IPS-15b (cell line): ENCODE measurements around the gene TCP11.

Source experiments
- H3K27me3 ChIP-seq: one replicate; pipeline ENCODE4 v1.6.1; 2013; ENCODE audit warnings: low read length; ENCODE audit not compliant: control insufficient read depth, insufficient read depth
- H3K36me3 ChIP-seq: one replicate; pipeline ENCODE4 v1.6.1; 2013; ENCODE audit warnings: low read length; ENCODE audit not compliant: control insufficient read depth, insufficient read depth
- H3K4me1 ChIP-seq: one replicate; pipeline ENCODE4 v1.6.1; 2013; ENCODE audit warnings: mild to moderate bottlenecking, low read length; ENCODE audit not compliant: control insufficient read depth, insufficient read depth
- H3K4me3 ChIP-seq: one replicate; pipeline ENCODE4 v1.5.1; 2013; ENCODE audit warnings: low read depth, low read length
- H3K9ac ChIP-seq: one replicate; pipeline ENCODE4 v1.6.1; 2013; ENCODE audit warnings: low read depth, mild to moderate bottlenecking, low read length
- H3K9me3 ChIP-seq: one replicate; pipeline ENCODE4 v1.6.1; 2013; ENCODE audit warnings: mild to moderate bottlenecking, low read length; ENCODE audit not compliant: control insufficient read depth, insufficient read depth

Gene TCP11

GRCh38 chr6:35158520-35158919 lies 17.4 kb upstream of the TCP11 start:
- Histone ChIP-seq H3K9me3 (no peaks in the 10 kb centered on the region), H3K27me3 (peaks cover 4% of the 10 kb centered on the region), H3K9ac (no peak overlapping the region), H3K36me3 (no peaks in the 10 kb centered on the region), H3K4me3 (no peak overlapping the region), H3K4me1 (no peaks in the 10 kb centered on the region)

DNA sequence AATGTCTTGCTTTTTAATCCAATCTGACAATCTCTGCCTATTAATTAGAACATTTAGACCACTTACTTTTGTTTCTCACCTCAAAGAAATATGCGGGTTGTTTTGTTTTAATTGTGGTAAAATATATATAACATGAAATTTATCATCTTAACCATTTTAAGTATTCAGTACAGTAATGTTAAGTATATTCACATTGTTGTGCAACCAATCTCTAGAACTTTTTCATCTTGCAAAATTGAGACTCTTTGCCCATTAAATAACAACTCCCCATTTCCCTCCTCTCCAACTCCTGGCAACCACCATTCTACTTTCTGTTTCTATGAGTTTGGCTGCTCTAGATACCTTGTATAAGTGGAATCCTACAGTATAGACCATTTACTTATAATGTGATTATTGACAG lies 13.8 kb upstream of the TCP11 start:
- Histone ChIP-seq H3K4me3 (no peak overlapping the region), H3K4me1 (no peaks in the 10 kb centered on the region), H3K9ac (no peak overlapping the region), H3K36me3 (no peaks in the 10 kb centered on the region), H3K9me3 (no peaks in the 10 kb centered on the region), H3K27me3 (peaks cover 3% of the 10 kb centered on the region)

GRCh38 chr6:35154262-35154661 lies 13.1 kb upstream of the TCP11 start:
- Histone ChIP-seq H3K9me3 (no peaks in the 10 kb centered on the region), H3K36me3 (no peaks in the 10 kb centered on the region), H3K27me3 (peaks cover 10% of the 10 kb centered on the region), H3K4me1 (no peaks in the 10 kb centered on the region), H3K4me3 (no peak overlapping the region), H3K9ac (no peak overlapping the region)

DNA sequence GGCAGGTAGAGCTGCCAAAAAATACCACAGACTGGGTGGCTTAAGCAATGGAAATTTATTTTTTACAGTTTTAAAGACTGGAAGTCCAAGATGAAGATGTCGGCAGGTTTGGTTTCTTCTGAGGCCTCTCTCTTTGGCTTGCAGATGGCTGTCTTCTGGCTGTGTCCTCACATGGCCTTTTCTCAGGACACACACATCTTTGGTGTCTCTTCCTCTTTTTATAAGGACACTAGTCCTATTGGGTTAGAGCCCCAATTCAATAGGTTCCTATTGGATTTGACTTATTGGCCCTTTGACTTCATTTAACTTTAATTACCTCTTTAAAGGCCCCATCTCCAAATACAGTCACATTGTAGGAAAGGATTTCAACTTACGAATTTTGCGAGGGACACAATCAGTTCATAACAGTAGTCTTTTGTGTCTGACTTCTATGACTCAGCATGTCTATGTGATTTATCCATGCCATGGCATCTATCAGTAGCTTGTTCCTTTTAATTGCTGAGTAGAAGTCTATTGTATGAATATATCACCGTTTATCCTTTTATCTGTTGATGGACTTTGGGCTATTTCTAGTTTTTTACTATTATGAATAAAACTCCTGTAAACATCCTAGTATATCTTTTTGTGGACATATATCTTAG lies 11.0 kb upstream of the TCP11 start:
- Histone ChIP-seq H3K9me3 (no peaks in the 10 kb centered on the region), H3K4me1 (peaks cover 11% of the 10 kb centered on the region), H3K27me3 (peaks cover 16% of the 10 kb centered on the region), H3K9ac (no peak overlapping the region), H3K4me3 (no peak overlapping the region), H3K36me3 (no peaks in the 10 kb centered on the region)

- Histone ChIP-seq H3K9me3 (no peaks in the 10 kb centered on the region), H3K27me3 (peaks cover 23% of the 10 kb centered on the region), H3K4me3 (no peak overlapping the region), H3K36me3 (no peaks in the 10 kb centered on the region), H3K4me1 (peaks cover 16% of the 10 kb centered on the region), H3K9ac (no peak overlapping the region)
Observed at GRCh38 chr6:35151466-35151865, 10.3 kb upstream of the TCP11 start.

DNA sequence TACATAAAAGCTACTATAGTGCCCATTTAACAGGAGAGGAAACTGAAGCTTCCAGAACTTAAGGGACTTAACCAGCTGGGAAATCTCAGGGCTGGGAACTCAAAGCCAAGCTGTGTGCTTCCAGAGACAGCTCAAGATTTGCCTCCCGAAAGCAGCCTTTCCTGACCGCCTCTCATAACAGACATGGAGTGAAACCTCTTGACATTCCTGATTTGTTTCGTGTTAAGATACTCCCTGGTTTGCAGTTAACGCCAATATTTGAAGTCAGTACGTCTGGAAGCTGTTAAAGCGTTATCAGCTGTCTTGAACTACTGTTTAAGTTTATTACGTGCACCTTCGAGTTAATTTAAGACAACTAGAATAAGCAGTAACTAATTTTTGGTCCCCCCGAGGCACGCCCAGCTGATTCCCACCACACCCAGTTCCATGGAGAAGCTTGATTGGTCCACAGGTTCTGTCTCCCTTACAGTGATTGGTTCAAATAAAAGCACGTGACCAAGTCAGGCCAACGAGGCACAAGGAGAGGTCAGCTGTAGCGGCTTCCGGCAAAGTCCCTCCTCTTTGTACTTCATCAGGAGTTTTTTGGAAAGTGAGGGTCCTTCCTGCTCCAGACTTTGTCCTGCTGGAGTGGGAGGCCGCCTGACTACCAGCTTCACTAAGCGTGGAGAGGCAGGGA lies 8.9 kb upstream of the TCP11 start:
- Histone ChIP-seq H3K4me1 (peaks cover 16% of the 10 kb centered on the region), H3K9ac (no peak overlapping the region), H3K27me3 (peaks cover 25% of the 10 kb centered on the region), H3K36me3 (no peaks in the 10 kb centered on the region), H3K9me3 (no peaks in the 10 kb centered on the region), H3K4me3 (no peak overlapping the region)

- Histone ChIP-seq H3K4me1 (peaks cover 16% of the 10 kb centered on the region), H3K9ac (no peak overlapping the region), H3K9me3 (no peaks in the 10 kb centered on the region), H3K27me3 (peaks cover 25% of the 10 kb centered on the region), H3K4me3 (no peak overlapping the region), H3K36me3 (no peaks in the 10 kb centered on the region)
Observed at GRCh38 chr6:35148167-35148741, 7.1 kb upstream of the TCP11 start.

DNA sequence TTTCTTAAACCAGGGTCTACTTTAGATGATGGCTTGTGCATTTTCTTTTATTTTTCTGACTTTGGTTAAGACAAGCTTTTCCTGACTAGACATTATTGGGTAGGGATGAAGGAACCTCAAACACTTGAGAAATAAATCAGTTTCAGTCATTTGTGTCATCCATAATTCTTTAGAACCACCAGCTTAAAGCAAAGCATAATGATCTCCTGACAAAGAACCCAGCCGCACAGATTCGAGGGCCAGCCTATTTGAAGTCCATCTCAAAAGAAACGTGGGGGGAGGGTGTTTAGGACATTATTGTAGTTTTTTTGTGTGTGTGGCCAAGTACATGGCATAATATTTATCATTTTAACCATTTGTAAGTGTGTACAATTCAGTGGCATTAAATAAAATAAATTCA lies 6.3 kb upstream of the TCP11 start:
- no peaks in the 10 kb centered on the region for H3K36me3 ChIP-seq
- peaks cover 16% of the 10 kb centered on the region for H3K4me1 ChIP-seq
- H3K27me3 ChIP-seq, result peaks cover 25% of the 10 kb centered on the region
- H3K4me3 ChIP-seq, result no peak overlapping the region
- H3K9me3 ChIP-seq, result no peaks in the 10 kb centered on the region
- no peak overlapping the region for H3K9ac ChIP-seq

DNA sequence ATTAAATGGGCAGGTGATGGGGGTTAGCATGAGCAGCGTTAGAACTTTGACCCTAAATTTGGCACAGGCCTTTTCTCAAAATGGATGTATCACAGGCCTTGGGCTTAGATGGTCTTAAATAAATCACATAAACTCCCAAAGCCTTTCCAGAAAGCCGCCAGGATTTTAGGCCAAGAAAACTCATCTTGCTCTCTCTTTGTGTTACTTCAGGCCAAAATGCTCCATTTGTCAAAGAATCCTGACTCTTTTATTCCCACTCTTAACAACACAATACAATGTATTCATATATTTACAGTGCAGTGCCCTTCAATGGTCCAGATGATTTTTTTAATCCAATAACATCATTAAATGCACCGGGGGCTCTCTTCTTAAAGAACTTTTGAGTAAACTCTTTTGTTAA lies 5.9 kb upstream of the TCP11 start:
- peaks cover 16% of the 10 kb centered on the region for H3K4me1 ChIP-seq
- H3K27me3 ChIP-seq, result peaks cover 25% of the 10 kb centered on the region
- no peaks in the 10 kb centered on the region for H3K9me3 ChIP-seq
- no peak overlapping the region for H3K4me3 ChIP-seq
- H3K36me3 ChIP-seq, result no peaks in the 10 kb centered on the region
- no peak overlapping the region for H3K9ac ChIP-seq

DNA sequence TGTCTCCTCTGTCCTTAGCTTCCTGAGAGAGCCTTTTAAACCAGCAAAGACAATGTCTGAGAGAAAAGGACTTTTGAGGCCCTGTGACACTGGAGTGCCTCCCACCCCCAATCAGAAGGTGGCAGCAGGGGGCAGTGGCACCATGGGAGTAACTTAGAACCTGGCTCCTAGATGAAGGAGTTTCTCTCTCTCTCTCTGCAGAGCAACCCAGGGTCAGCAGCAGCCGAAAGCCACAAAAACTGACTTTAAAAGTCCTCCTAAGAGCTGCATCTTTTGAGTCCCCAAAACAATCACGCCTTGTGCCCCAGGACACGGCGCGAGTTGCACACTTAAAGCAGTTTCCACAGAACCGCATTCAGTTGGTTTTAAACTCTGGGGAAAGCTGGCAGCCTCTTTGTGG lies 5.3 kb upstream of the TCP11 start:
- H3K27me3 ChIP-seq, result peaks cover 27% of the 10 kb centered on the region
- H3K4me1 ChIP-seq, result peaks cover 16% of the 10 kb centered on the region
- H3K9me3 ChIP-seq, result no peaks in the 10 kb centered on the region
- H3K9ac ChIP-seq, result no peak overlapping the region
- no peak overlapping the region for H3K4me3 ChIP-seq
- no peaks in the 10 kb centered on the region for H3K36me3 ChIP-seq

DNA sequence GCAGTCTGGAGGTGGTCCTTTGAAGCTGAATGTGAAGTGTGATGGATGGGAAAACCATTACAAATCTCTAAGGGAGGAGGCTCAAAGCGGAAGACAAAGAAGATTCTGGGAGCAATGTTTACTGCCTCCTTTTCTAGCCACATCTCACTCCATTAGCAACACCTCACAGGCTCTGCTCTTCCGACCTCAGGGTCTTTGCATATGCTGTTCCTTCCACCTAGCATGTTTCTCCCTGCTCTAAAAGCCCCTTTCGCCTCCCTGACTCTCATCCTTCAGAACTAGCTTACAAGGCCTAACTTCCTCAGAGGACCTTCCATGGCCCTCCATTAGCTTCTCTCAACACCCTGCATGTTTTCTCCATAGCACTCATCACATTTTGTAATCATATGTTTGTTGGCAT lies 4.6 kb upstream of the TCP11 start:
- Histone ChIP-seq H3K36me3 (no peaks in the 10 kb centered on the region), H3K4me1 (peaks cover 16% of the 10 kb centered on the region), H3K4me3 (no peak overlapping the region), H3K9ac (no peak overlapping the region), H3K27me3 (peaks cover 29% of the 10 kb centered on the region), H3K9me3 (no peaks in the 10 kb centered on the region)
